BJ (cell line): Measurements from ENCODE around the gene CHCHD3. TPM values are rescaled to one million over a fixed set of nuclear protein-coding genes. Genes with fewer than 3 reads are reported as not detected.

Source experiments
- CTCF ChIA-PET: fragments of 350-600 bp; formaldehyde crosslinking; extraction: SDS; loops from one replicate; lab custom pipeline; 2021; ENCODE audit warnings: antibody characterized with exemption, inconsistent platforms; lab: Yijun Ruan, JAX
- POLR2A ChIA-PET: fragments of 300-600 bp; sonication (Branson Sonifier 250); formaldehyde crosslinking; extraction: SDS; loops from one replicate; lab custom pipeline; 2021; ENCODE audit warnings: antibody characterized with exemption; lab: Charles Lee
- DNase-seq: peaks from one replicate; pipeline ENCODE4 v3.0.0-alpha.2; 2011; ENCODE audit warnings: low read depth
- H3K27me3 ChIP-seq: 2 replicates; pipeline ENCODE4 v1.6.0; 2011; ENCODE audit warnings: low read length; ENCODE audit not compliant: control insufficient read depth, insufficient read depth
- H3K36me3 ChIP-seq: 2 replicates; pipeline ENCODE4 v1.5.1; 2011; ENCODE audit warnings: low read length; ENCODE audit not compliant: control insufficient read depth, insufficient read depth
- H3K4me3 ChIP-seq: 2 replicates; pipeline ENCODE4 v1.5.1; 2011; ENCODE audit warnings: low read depth, mild to moderate bottlenecking, control low read depth, low read length
- polyA plus RNA-seq: library from polyadenylated mRNA; depleted of rRNA; stranded (reverse); fragments of >200 nt; gene quantifications from 2 replicates; pipeline ENCODE4 v1.2.3, GENCODE V29; 2011
- TF ChIP-seq, protein P1 (sequence below): IDR thresholded peaks from 2 replicates; pipeline ENCODE4 v1.5.1; 2011; ENCODE audit warnings: low read depth, mild to moderate bottlenecking, control low read depth, inconsistent platforms, low read length, moderate library complexity; ENCODE audit not compliant: insufficient read depth

CHCHD3 gene
- polyA plus RNA-seq, 1 experiment, result 47.2 TPM

- CTCF ChIA-PET, result interaction anchor here (0.7 to 0.8 kb wide), 2 partner anchors 10 to 29 kb away, joined by 3 read pairs; no protein-coding TSS in a partner anchor
Measured at GRCh38 chr7:132991615-132992587, 90.0 kb downstream of the CHCHD3 start.

GRCh38 chr7:132988117-132988516 is 93.8 kb downstream of the CHCHD3 start:
- ChIA-PET POLR2A (interaction anchor here (1.1 kb wide), 1 partner anchor 17 kb away, joined by 3 read pairs; no protein-coding TSS in a partner anchor), CTCF (interaction anchor here (0.9 kb wide), 1 partner anchor 19 kb away, joined by 3 read pairs; no protein-coding TSS in a partner anchor)
- Histone ChIP-seq H3K36me3 (no peaks in the 10 kb centered on the region), H3K27me3 (no peaks in the 10 kb centered on the region), H3K4me3 (no peak overlapping the region)
- DNase-seq, result no peak
- TF ChIP-seq, protein P1, sequence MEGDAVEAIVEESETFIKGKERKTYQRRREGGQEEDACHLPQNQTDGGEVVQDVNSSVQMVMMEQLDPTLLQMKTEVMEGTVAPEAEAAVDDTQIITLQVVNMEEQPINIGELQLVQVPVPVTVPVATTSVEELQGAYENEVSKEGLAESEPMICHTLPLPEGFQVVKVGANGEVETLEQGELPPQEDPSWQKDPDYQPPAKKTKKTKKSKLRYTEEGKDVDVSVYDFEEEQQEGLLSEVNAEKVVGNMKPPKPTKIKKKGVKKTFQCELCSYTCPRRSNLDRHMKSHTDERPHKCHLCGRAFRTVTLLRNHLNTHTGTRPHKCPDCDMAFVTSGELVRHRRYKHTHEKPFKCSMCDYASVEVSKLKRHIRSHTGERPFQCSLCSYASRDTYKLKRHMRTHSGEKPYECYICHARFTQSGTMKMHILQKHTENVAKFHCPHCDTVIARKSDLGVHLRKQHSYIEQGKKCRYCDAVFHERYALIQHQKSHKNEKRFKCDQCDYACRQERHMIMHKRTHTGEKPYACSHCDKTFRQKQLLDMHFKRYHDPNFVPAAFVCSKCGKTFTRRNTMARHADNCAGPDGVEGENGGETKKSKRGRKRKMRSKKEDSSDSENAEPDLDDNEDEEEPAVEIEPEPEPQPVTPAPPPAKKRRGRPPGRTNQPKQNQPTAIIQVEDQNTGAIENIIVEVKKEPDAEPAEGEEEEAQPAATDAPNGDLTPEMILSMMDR, result no peak

More at GRCh38 chr7:132991615-132992587, 90.0 kb downstream of the CHCHD3 start:
- Histone ChIP-seq H3K27me3 (no peaks in the 10 kb centered on the region), H3K4me3 (no peak overlapping the region), H3K36me3 (no peaks in the 10 kb centered on the region)
- no peak for DNase-seq
- TF ChIP-seq, protein P1, result no peak
- POLR2A ChIA-PET, result no interaction called here

GRCh38 chr7:132980402-132980801 is 101.5 kb downstream of the CHCHD3 start:
- DNase-seq, result no peak
- CTCF ChIA-PET, result interaction anchor here (1.2 kb wide), 1 partner anchor 10 kb away, joined by 3 read pairs; no protein-coding TSS in a partner anchor

GRCh38 chr7:132979524-132979923 is 102.4 kb downstream of the CHCHD3 start:
- no peaks in the 10 kb centered on the region for H3K27me3 ChIP-seq
- POLR2A ChIA-PET, result no interaction called here
- no peak overlapping the region for H3K4me3 ChIP-seq
- no peak for DNase-seq
- TF ChIP-seq, protein P1, result no peak
- CTCF ChIA-PET, result interaction anchor here (1.2 kb wide), 1 partner anchor 11 kb away, joined by 3 read pairs; no protein-coding TSS in a partner anchor
- H3K36me3 ChIP-seq, result no peaks in the 10 kb centered on the region

More at GRCh38 chr7:132980402-132980801, 101.5 kb downstream of the CHCHD3 start:
- TF ChIP-seq, protein P1, result no peak
- no peaks in the 10 kb centered on the region for H3K27me3 ChIP-seq
- H3K36me3 ChIP-seq, result no peaks in the 10 kb centered on the region
- H3K4me3 ChIP-seq, result no peak overlapping the region
- POLR2A ChIA-PET, result no interaction called here

DNA sequence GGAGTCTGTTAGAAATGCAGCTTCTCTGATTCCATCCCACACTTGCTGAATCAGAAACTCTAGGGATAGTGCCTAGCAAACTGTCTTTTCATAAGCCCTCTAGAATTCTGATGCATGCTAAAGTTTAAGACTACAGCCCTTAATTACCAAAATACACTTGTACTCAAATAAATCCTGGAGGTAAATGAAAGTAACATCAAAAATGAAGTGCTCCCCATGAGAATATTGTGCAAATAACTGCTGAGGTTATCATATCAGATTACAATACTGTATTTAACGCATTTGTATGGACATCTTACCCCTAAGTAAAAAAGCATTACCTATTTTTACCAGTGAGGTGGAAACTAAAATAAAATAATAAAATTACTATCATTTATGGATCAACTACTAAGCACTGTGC is 104.7 kb downstream of the CHCHD3 start:
- TF ChIP-seq, protein P1, result no peak
- no peaks in the 10 kb centered on the region for H3K27me3 ChIP-seq
- ChIA-PET CTCF (interaction anchor here (0.6 kb wide), 2 partner anchors 13 to 106 kb away, joined by 3 to 4 read pairs; no protein-coding TSS in a partner anchor), POLR2A (no interaction called here)
- H3K36me3 ChIP-seq, result no peaks in the 10 kb centered on the region; the same call in none of the 2 replicates
- H3K4me3 ChIP-seq, result no peak overlapping the region
- no peak for DNase-seq
